ENCODE measurements around the gene CARD11. TPM values are rescaled to one million over a fixed set of nuclear protein-coding genes. Genes with fewer than 3 reads are reported as not detected.

Gene CARD11
- total and polyA plus RNA-seq, 2 experiments from 2014 or later = 17.7 to 29.0 TPM

- Histone ChIP-seq H3K4me3 (no peak overlapping the region), H4K20me1 (replicated peaks; ENCODE audit: insufficient read depth) (no peaks in the 10 kb centered on the region; the same call in 1 of the 2 replicates), H3K9me2 (ENCODE audit: insufficient read depth) (no peaks in the 10 kb centered on the region), H3F3A (replicated peaks; ENCODE audit: low read depth) (no peaks in the 10 kb centered on the region), H3K4me2 (no peak overlapping the region), H2AFZ (no peak overlapping the region), H3K36me3 (ENCODE audit: insufficient read depth) (no peaks in the 10 kb centered on the region), H3K4me1 (ENCODE audit: insufficient read depth) (peaks cover 12% of the 10 kb centered on the region), H3K79me2 (replicated peaks; ENCODE audit: insufficient read depth) (peaks cover 22% of the 10 kb centered on the region; the same call in 1 of the 2 replicates), H3K27me3 (ENCODE audit: insufficient read depth) (no peaks in the 10 kb centered on the region), H3K27ac (ENCODE audit: low read depth) (peak overlapping the region; percentile 62; the same call in 1 of the 2 replicates)
- DNase-seq (ENCODE audit: low spot score) (peak; percentile 23), ATAC-seq (peak; percentile 55)
- H3K4me1 Mint-ChIP-seq = peaks cover 22% of the 10 kb centered on the region
- peaks cover 9% of the 10 kb centered on the region; the same call in 2 of the 3 replicates for H3K9me3 Mint-ChIP-seq
- no peak overlapping the region for H3K4me3 Mint-ChIP-seq
- TF ChIP-seq EZH2phosphoT487 (IDR thresholded peaks at IDR 0.05; ENCODE audit: unreplicated experiment) = no peak
- no peak for TF ChIP-seq STAT1 (IDR thresholded peaks at IDR 0.05; ENCODE audit: unreplicated experiment)
- TF ChIP-seq NANOG (IDR thresholded peaks at IDR 0.05; ENCODE audit: borderline replicate concordance) = no peak
- TF ChIP-seq, protein P1, sequence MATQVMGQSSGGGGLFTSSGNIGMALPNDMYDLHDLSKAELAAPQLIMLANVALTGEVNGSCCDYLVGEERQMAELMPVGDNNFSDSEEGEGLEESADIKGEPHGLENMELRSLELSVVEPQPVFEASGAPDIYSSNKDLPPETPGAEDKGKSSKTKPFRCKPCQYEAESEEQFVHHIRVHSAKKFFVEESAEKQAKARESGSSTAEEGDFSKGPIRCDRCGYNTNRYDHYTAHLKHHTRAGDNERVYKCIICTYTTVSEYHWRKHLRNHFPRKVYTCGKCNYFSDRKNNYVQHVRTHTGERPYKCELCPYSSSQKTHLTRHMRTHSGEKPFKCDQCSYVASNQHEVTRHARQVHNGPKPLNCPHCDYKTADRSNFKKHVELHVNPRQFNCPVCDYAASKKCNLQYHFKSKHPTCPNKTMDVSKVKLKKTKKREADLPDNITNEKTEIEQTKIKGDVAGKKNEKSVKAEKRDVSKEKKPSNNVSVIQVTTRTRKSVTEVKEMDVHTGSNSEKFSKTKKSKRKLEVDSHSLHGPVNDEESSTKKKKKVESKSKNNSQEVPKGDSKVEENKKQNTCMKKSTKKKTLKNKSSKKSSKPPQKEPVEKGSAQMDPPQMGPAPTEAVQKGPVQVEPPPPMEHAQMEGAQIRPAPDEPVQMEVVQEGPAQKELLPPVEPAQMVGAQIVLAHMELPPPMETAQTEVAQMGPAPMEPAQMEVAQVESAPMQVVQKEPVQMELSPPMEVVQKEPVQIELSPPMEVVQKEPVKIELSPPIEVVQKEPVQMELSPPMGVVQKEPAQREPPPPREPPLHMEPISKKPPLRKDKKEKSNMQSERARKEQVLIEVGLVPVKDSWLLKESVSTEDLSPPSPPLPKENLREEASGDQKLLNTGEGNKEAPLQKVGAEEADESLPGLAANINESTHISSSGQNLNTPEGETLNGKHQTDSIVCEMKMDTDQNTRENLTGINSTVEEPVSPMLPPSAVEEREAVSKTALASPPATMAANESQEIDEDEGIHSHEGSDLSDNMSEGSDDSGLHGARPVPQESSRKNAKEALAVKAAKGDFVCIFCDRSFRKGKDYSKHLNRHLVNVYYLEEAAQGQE (IDR thresholded peaks at IDR 0.05; ENCODE audit: unreplicated experiment) = no peak
- TF ChIP-seq, protein P2, sequence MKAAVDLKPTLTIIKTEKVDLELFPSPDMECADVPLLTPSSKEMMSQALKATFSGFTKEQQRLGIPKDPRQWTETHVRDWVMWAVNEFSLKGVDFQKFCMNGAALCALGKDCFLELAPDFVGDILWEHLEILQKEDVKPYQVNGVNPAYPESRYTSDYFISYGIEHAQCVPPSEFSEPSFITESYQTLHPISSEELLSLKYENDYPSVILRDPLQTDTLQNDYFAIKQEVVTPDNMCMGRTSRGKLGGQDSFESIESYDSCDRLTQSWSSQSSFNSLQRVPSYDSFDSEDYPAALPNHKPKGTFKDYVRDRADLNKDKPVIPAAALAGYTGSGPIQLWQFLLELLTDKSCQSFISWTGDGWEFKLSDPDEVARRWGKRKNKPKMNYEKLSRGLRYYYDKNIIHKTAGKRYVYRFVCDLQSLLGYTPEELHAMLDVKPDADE (IDR thresholded peaks at IDR 0.05) = no peak
- peaks cover 15% of the 10 kb centered on the region for H3K36me3 Mint-ChIP-seq (ENCODE audit: low read depth)
- H3K27ac Mint-ChIP-seq = peak overlapping the region; percentile 66; the same call in 1 of the 2 replicates
- no peaks in the 10 kb centered on the region for H3K27me3 Mint-ChIP-seq (ENCODE audit: insufficient read depth, low read depth, poor library complexity)
Measured at GRCh38 chr7:3029138-3029537, 14.5 kb downstream of the CARD11 start.

DNA sequence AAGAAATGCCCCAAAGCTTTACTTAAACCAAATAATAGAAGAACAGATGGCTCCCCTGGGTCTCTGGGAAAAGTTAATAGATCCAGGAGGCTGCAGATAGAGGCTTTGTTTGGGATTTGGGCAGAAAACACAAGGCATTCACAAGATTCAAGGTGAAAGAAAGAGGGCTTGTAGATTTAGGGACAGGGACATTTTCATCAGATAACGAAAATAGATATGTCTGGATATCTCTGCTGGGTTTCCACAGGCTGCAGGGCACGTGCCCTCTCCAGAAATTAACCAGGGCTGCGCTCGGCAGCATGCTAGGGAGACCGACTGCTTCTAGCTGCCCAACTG lies 14.9 kb downstream of the CARD11 start:
- Histone ChIP-seq H3K4me1 (ENCODE audit: insufficient read depth) (peaks cover 12% of the 10 kb centered on the region), H4K20me1 (replicated peaks; ENCODE audit: insufficient read depth) (no peaks in the 10 kb centered on the region; the same call in 1 of the 2 replicates), H3K79me2 (replicated peaks; ENCODE audit: insufficient read depth) (peaks cover 22% of the 10 kb centered on the region; the same call in 1 of the 2 replicates), H2AFZ (no peak overlapping the region), H3K27me3 (ENCODE audit: insufficient read depth) (no peaks in the 10 kb centered on the region), H3K36me3 (ENCODE audit: insufficient read depth) (no peaks in the 10 kb centered on the region), H3K9me2 (ENCODE audit: insufficient read depth) (no peaks in the 10 kb centered on the region), H3K4me2 (no peak overlapping the region), H3F3A (replicated peaks; ENCODE audit: low read depth) (no peaks in the 10 kb centered on the region), H3K27ac (ENCODE audit: low read depth) (peak overlapping the region; percentile 62), H3K4me3 (no peak overlapping the region)
- ATAC-seq (no peak), DNase-seq (ENCODE audit: low spot score) (no peak)
- Mint-ChIP-seq H3K36me3 (ENCODE audit: low read depth) (peaks cover 15% of the 10 kb centered on the region), H3K27me3 (ENCODE audit: insufficient read depth, low read depth, poor library complexity) (no peaks in the 10 kb centered on the region), H3K9me3 (peaks cover 9% of the 10 kb centered on the region; the same call in 2 of the 3 replicates), H3K4me3 (no peak overlapping the region), H3K27ac (no peak overlapping the region), H3K4me1 (peaks cover 22% of the 10 kb centered on the region)
- TF ChIP-seq NANOG (IDR thresholded peaks at IDR 0.05; ENCODE audit: borderline replicate concordance) (no peak), CREB1 (CRISPR knock-in tag; IDR thresholded peaks at IDR 0.05; ENCODE audit: low read depth) (no peak), ZNF114 (CRISPR knock-in tag; IDR thresholded peaks at IDR 0.05) (no peak), POLR2AphosphoS5 (IDR thresholded peaks at IDR 0.05; ENCODE audit: low read depth) (no peak), EZH2phosphoT487 (IDR thresholded peaks at IDR 0.05; ENCODE audit: unreplicated experiment) (no peak), STAT1 (IDR thresholded peaks at IDR 0.05; ENCODE audit: unreplicated experiment) (no peak), JUNB (IDR thresholded peaks at IDR 0.05; ENCODE audit: unreplicated experiment) (no peak), ZNF331 (CRISPR knock-in tag; IDR thresholded peaks at IDR 0.05; ENCODE audit: low read depth) (no peak)
- TF ChIP-seq, protein P2 (IDR thresholded peaks at IDR 0.05) = no peak
- TF ChIP-seq, protein P3, sequence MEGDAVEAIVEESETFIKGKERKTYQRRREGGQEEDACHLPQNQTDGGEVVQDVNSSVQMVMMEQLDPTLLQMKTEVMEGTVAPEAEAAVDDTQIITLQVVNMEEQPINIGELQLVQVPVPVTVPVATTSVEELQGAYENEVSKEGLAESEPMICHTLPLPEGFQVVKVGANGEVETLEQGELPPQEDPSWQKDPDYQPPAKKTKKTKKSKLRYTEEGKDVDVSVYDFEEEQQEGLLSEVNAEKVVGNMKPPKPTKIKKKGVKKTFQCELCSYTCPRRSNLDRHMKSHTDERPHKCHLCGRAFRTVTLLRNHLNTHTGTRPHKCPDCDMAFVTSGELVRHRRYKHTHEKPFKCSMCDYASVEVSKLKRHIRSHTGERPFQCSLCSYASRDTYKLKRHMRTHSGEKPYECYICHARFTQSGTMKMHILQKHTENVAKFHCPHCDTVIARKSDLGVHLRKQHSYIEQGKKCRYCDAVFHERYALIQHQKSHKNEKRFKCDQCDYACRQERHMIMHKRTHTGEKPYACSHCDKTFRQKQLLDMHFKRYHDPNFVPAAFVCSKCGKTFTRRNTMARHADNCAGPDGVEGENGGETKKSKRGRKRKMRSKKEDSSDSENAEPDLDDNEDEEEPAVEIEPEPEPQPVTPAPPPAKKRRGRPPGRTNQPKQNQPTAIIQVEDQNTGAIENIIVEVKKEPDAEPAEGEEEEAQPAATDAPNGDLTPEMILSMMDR (conservative IDR thresholded peaks at IDR 0.05; ENCODE audit: low read depth in 2 of 2) = no peak
